Measurements from ENCODE around the gene LYL1. TPM values are rescaled to one million over a fixed set of nuclear protein-coding genes. Genes with fewer than 3 reads are reported as not detected.
A peak's percentile ranks its signal among the peaks of the same experiment; 100 is the strongest.

LYL1 gene
- total and polyA plus RNA-seq, 4 donors, result 12.9 to 34.1 (median 20.7) TPM

DNA sequence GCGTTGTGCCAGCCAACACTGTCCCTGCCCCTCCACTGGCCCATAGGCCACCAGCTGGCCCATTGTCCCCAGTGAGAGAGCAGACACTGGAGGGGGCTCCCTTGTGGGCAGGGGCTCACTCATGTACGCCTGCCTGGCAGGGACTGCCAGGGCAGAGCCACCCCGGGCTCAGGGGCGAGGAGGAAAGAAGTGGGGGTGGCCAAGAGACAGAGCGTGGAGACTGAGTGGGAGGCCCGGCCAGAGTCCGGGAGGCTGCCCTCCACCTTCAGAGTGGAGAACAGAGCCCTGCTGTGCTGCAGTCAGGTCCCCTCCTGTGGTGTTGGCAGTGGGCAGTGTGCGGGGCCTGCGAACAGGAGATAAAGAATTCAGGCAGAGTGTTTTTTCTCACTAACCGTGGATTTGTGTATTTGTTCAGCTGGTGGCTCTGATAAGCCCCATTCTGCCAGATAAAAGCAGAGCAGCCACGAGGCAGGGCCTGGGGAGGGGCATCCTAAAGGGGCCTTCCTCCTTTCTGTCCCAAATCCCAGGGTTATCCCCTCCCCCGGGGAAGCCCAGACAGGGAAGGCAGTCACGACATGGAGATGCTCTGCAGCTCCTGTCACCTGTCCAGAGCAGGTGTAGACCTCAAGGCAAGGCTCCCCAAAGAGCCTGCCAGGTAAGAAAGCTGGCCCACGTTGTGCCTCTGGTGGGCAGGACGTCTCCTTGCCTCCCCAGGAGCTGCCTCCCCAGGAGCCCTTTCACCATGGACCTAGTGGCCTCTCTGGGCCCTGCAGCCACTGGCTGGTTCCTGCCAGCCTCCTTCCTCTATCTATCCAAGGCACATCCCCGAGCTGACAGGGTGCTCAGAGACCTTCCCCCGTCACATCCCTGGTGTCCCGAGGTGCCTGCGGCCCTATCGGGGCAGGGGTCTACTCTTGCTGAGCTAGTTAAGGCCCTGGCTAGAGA is 33.0 kb downstream of the LYL1 start:
- TF ChIP-seq, protein P1, sequence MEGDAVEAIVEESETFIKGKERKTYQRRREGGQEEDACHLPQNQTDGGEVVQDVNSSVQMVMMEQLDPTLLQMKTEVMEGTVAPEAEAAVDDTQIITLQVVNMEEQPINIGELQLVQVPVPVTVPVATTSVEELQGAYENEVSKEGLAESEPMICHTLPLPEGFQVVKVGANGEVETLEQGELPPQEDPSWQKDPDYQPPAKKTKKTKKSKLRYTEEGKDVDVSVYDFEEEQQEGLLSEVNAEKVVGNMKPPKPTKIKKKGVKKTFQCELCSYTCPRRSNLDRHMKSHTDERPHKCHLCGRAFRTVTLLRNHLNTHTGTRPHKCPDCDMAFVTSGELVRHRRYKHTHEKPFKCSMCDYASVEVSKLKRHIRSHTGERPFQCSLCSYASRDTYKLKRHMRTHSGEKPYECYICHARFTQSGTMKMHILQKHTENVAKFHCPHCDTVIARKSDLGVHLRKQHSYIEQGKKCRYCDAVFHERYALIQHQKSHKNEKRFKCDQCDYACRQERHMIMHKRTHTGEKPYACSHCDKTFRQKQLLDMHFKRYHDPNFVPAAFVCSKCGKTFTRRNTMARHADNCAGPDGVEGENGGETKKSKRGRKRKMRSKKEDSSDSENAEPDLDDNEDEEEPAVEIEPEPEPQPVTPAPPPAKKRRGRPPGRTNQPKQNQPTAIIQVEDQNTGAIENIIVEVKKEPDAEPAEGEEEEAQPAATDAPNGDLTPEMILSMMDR (IDR thresholded peaks at IDR 0.05; ENCODE audit: control extremely low read depth, extremely low read depth), result no peak
- WGBS, 2 donors, result 59 to 64% methylated on average over 19 to 20 of the region's 20 CpGs
- Histone ChIP-seq H3K4me3 (no peak overlapping the region), H3K27me3 (ENCODE audit: control insufficient read depth in 3 of 3, insufficient read depth in 3 of 3, low read length in 2 of 3) (no peaks in the 10 kb centered on the region), H3K36me3 (ENCODE audit: control insufficient read depth in 4 of 4, insufficient read depth in 4 of 4, low read length in 4 of 4) (peaks cover 0 to 18% (median 15%) of the 10 kb centered on the region in 4 donors), H3K4me1 (ENCODE audit: control insufficient read depth in 5 of 5, insufficient read depth in 5 of 5, low read length in 5 of 5) (peaks cover 0 to 40% (median 32%) of the 10 kb centered on the region in 5 donors), H3K9me3 (ENCODE audit: control insufficient read depth in 4 of 4, insufficient read depth in 3 of 4, low read length in 3 of 4) (no peaks in the 10 kb centered on the region), H3K9ac (ENCODE audit: insufficient read depth in 1 of 2, low read length in 2 of 2) (no peak overlapping the region), H3K27ac (ENCODE audit: low read depth in 1 of 2, low read length in 1 of 2) (no peak overlapping the region)
- ATAC-seq (ENCODE audit: insufficient read depth, low FRiP score) (peak; percentile 25), DNase-seq (no peak)

DNA sequence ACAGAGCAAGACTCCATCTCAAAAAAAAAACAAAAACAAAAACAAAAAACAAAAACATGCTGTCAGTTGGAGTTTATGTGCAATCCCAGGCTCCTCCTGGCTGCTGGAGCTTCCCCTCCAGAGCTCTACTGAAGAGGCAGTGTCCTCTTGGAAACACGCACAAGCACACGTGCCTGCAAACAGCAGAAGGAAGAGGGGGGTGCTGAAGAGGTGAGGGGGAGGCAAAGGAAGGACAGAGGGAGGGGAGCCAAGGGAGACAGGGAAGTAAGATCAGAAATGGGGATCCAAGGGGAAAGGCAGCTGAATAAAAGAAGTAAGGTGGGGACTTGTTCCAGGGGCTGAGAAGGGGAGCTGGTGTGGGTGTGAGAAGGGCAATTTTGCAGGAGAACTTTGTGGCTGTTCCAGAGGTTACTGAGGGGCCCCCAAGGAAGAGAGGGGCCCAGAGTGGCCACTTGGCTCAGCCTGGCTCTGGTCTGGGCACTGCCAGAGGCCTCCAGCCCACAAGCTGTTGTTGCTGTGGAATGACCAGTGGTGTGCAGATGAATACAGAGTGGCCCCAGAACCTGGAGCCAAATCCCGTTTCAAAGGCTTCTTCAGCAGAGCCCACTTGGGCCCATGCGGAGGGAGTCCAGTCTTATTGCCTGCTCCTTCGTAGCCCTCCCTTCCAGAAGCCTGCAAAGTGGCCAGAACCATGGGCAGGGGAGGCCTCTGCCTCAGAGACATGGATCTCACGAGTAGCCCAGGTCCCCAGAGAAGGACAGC is 34.4 kb downstream of the LYL1 start:
- H3K36me3 ChIP-seq (ENCODE audit: control insufficient read depth in 4 of 4, insufficient read depth in 4 of 4, low read length in 4 of 4), result peaks cover 0 to 9% (median 5%) of the 10 kb centered on the region in 4 donors
- peak overlapping the region in 1 of 2 donors; percentile 14 for H3K27ac ChIP-seq (ENCODE audit: low read depth in 1 of 2, low read length in 1 of 2)
- no peak for ATAC-seq (ENCODE audit: insufficient read depth, low FRiP score)
- H3K9ac ChIP-seq (ENCODE audit: insufficient read depth in 1 of 2, low read length in 2 of 2), result no peak overlapping the region
- TF ChIP-seq, protein P1 (IDR thresholded peaks at IDR 0.05; ENCODE audit: control extremely low read depth, extremely low read depth), result no peak
- WGBS, 2 donors, result 59 to 60% methylated on average over 6 of the region's 6 CpGs
- peaks cover 0 to 40% (median 34%) of the 10 kb centered on the region in 5 donors for H3K4me1 ChIP-seq (ENCODE audit: control insufficient read depth in 5 of 5, insufficient read depth in 5 of 5, low read length in 5 of 5)
- DNase-seq, result no peak
- H3K9me3 ChIP-seq (ENCODE audit: control insufficient read depth in 4 of 4, insufficient read depth in 3 of 4, low read length in 3 of 4), result no peaks in the 10 kb centered on the region
- no peaks in the 10 kb centered on the region for H3K27me3 ChIP-seq (ENCODE audit: control insufficient read depth in 3 of 3, insufficient read depth in 3 of 3, low read length in 2 of 3)
- no peak overlapping the region for H3K4me3 ChIP-seq

DNA sequence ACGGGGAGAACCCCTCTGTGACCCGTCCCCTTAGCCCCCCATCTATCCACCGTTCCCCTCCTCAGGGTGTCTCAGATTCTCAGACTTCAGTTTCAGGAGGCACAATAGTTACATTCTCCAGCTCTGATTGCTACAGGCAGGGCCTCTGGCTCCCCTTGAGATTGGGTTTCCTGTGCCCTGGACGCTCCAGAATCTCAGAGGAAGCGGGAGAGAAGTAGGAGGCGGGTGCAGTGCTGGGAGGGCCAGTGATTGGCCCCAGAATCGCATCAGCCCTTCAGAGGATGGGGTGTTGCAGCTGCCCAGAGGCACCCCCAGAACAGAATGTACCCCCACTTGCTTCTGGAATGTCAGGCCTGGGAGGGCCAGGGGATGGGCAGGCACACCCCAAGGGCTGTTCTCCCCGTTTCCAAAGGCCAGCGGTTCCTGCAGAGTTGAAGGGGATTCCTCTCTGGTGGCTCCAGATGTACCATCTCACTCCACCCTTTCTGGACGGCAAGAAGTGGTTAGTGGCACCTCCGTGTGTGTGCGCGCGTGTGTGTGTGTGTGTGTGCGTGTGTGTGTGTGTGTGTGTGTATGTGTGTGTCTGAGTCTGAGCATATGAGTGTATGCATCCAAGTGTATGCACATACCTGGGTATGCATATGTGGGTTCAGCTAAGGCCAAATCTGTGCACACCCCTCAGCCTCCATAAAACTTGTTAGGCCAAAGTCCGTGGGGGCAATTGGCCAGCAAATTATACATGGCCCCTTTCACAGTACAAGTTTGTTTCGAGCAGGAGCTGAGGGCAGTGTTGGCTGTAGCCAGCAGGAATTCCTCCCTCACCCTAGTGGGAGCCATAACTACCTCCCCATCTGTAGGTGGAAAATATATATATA is 35.5 kb downstream of the LYL1 start:
- no peak overlapping the region for H3K9ac ChIP-seq (ENCODE audit: insufficient read depth in 1 of 2, low read length in 2 of 2)
- H3K36me3 ChIP-seq (ENCODE audit: control insufficient read depth in 4 of 4, insufficient read depth in 4 of 4, low read length in 4 of 4), result peaks cover 0 to 5% (median 1%) of the 10 kb centered on the region in 4 donors
- H3K27me3 ChIP-seq (ENCODE audit: control insufficient read depth in 3 of 3, insufficient read depth in 3 of 3, low read length in 2 of 3), result no peaks in the 10 kb centered on the region
- no peak for ATAC-seq (ENCODE audit: insufficient read depth, low FRiP score)
- no peak for DNase-seq
- 68 to 79% methylated on average over 17 of the region's 17 CpGs for WGBS, 2 donors
- no peaks in the 10 kb centered on the region for H3K9me3 ChIP-seq (ENCODE audit: control insufficient read depth in 4 of 4, insufficient read depth in 3 of 4, low read length in 3 of 4)
- peaks cover 0 to 41% (median 31%) of the 10 kb centered on the region in 5 donors for H3K4me1 ChIP-seq (ENCODE audit: control insufficient read depth in 5 of 5, insufficient read depth in 5 of 5, low read length in 5 of 5)
- H3K4me3 ChIP-seq, result no peak overlapping the region
- TF ChIP-seq, protein P1 (IDR thresholded peaks at IDR 0.05; ENCODE audit: control extremely low read depth, extremely low read depth), result no peak
- peak overlapping the region; percentile 30 to 33 for H3K27ac ChIP-seq (ENCODE audit: low read depth in 1 of 2, low read length in 1 of 2)
